Measurements from ENCODE around the gene IFIT2. TPM values are rescaled to one million over a fixed set of nuclear protein-coding genes. Genes with fewer than 3 reads are reported as not detected.

IFIT2 gene
- total RNA-seq, 4 donors from 2014 or later, result 0.67 to 2.2 (median 1.9) TPM

DNA sequence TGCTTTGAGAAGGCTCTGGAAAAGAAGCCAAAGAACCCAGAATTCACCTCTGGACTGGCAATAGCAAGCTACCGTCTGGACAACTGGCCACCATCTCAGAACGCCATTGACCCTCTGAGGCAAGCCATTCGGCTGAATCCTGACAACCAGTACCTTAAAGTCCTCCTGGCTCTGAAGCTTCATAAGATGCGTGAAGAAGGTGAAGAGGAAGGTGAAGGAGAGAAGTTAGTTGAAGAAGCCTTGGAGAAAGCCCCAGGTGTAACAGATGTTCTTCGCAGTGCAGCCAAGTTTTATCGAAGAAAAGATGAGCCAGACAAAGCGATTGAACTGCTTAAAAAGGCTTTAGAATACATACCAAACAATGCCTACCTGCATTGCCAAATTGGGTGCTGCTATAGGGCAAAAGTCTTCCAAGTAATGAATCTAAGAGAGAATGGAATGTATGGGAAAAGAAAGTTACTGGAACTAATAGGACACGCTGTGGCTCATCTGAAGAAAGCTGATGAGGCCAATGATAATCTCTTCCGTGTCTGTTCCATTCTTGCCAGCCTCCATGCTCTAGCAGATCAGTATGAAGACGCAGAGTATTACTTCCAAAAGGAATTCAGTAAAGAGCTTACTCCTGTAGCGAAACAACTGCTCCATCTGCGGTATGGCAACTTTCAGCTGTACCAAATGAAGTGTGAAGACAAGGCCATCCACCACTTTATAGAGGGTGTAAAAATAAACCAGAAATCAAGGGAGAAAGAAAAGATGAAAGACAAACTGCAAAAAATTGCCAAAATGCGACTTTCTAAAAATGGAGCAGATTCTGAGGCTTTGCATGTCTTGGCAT lies 4.8 kb downstream of the IFIT2 start:
- 84 to 88% methylated on average over 13 of the region's 13 CpGs for WGBS, 2 donors
- intact Hi-C loops (cut with DNase I; ENCODE audit: low total_unique reads), result no loop called here
- H3K4me3 ChIP-seq (ENCODE audit: low read depth, poor library complexity, severe bottlenecking), result no peak overlapping the region
- no peak for DNase-seq (ENCODE audit: low spot score in 2 of 2)
- TF ChIP-seq POLR2A (IDR thresholded peaks at IDR 0.05), result no peak
- TF ChIP-seq, protein P1, sequence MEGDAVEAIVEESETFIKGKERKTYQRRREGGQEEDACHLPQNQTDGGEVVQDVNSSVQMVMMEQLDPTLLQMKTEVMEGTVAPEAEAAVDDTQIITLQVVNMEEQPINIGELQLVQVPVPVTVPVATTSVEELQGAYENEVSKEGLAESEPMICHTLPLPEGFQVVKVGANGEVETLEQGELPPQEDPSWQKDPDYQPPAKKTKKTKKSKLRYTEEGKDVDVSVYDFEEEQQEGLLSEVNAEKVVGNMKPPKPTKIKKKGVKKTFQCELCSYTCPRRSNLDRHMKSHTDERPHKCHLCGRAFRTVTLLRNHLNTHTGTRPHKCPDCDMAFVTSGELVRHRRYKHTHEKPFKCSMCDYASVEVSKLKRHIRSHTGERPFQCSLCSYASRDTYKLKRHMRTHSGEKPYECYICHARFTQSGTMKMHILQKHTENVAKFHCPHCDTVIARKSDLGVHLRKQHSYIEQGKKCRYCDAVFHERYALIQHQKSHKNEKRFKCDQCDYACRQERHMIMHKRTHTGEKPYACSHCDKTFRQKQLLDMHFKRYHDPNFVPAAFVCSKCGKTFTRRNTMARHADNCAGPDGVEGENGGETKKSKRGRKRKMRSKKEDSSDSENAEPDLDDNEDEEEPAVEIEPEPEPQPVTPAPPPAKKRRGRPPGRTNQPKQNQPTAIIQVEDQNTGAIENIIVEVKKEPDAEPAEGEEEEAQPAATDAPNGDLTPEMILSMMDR (IDR thresholded peaks at IDR 0.05), result no peak

DNA sequence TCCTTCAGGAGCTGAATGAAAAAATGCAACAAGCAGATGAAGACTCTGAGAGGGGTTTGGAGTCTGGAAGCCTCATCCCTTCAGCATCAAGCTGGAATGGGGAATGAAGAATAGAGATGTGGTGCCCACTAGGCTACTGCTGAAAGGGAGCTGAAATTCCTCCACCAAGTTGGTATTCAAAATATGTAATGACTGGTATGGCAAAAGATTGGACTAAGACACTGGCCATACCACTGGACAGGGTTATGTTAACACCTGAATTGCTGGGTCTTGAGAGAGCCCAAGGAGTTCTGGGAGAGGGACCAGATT lies 5.4 kb downstream of the IFIT2 start:
- intact Hi-C loops (cut with DNase I; ENCODE audit: low total_unique reads), result no loop called here
- TF ChIP-seq POLR2A (IDR thresholded peaks at IDR 0.05), result no peak
- TF ChIP-seq, protein P1 (IDR thresholded peaks at IDR 0.05), result no peak
- no peak for DNase-seq (ENCODE audit: low spot score in 2 of 2)

DNA sequence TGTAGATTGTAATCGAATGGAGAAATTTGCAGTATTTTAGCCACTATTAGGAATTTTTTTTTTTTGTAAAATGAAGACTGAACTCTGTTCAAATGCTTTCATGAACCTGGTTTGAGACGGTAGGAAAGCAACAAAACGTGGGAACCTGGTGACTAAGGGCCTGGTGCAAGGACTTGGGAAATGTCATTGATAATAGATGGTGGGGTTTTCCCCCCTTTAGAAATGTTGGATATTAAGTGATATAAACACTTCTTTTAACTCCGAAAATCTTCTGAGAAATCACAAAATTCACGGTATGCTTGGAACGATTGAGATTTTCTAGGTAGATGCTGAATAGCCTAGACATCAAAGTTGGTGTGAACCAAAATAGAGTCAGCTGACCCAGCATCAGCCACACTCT lies 6.4 kb downstream of the IFIT2 start:
- WGBS, 2 donors, result 95 to 99% methylated on average over 6 of the region's 6 CpGs
- H3K4me3 ChIP-seq (ENCODE audit: low read depth, poor library complexity, severe bottlenecking), result no peak overlapping the region
- intact Hi-C loops (cut with DNase I; ENCODE audit: low total_unique reads), result no loop called here
- DNase-seq (ENCODE audit: low spot score in 2 of 2), result no peak
- TF ChIP-seq, protein P1 (IDR thresholded peaks at IDR 0.05), result no peak
- no peak for TF ChIP-seq POLR2A (IDR thresholded peaks at IDR 0.05)

More for the DNA sequence above, 5.4 kb downstream of the IFIT2 start:
- no peak overlapping the region for H3K4me3 ChIP-seq (ENCODE audit: low read depth, poor library complexity, severe bottlenecking)

DNA sequence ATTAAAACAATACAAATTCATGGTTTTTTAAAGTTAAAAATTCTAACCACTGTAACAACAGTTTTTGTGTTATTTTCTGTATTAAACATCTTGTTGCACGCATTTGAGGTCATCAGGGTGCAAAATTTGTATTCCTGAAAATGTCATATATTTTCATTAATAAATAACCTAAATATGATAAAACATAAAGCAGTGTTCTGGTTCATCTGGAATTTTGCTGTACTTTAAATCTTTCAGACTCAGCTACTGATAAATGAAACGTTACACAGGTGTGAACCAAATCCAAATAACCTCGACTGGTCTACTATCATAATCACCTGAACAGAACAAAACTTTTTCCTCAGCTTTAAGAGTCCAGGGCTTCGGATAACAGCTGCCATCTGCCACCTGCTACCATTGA lies 6.9 kb downstream of the IFIT2 start:
- intact Hi-C loops (cut with DNase I; ENCODE audit: low total_unique reads), result no loop called here
- no peak for TF ChIP-seq POLR2A (IDR thresholded peaks at IDR 0.05)
- TF ChIP-seq, protein P1 (IDR thresholded peaks at IDR 0.05), result no peak
- DNase-seq (ENCODE audit: low spot score in 2 of 2), result no peak
- H3K4me3 ChIP-seq (ENCODE audit: low read depth, poor library complexity, severe bottlenecking), result no peak overlapping the region
- WGBS, 2 donors, result 91 to 96% methylated on average over 4 of the region's 4 CpGs

DNA sequence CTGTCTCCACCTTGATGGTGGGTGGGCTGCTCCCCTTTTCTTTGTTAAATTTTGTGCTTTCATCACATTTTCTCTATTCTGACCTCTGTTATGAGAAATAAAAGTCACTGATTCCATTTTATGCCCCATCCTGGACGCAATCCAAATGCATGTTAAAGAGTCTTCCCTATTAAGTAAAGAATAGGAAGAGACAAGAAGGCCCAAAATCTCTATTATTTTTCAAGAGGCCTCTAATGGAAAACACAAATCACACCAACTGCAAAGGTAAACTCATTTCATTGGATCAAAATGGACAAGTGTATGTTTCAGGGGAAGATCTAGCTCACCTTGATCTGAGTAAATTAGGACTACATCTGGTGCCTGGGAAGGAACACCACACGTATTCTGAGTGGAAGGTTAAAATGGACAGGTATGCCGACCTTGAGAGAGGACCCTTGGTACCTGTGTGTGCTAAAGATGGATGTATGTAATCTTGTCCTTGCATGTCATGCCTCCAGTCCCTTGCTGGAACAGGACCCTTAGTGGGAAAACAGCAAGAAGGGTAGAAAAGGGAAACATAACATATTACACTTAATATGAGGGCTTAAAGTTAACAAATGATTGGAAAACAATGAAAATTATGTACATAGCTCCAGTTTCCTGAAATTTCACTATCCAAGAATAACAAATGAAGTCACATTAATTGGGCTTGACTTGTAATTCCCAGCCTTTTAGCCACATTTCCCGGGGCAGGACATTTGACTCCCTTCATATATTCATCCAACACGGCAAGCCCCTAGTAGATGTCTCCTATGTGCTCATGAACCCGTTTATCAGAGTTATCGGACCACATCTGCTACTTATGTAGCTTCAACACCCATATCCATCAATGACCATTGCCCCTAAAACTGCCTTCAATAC lies 7.6 kb downstream of the IFIT2 start:
- DNase-seq (ENCODE audit: low spot score in 2 of 2), result no peak
- intact Hi-C loops (cut with DNase I; ENCODE audit: low total_unique reads), result no loop called here
- H3K4me3 ChIP-seq (ENCODE audit: low read depth, poor library complexity, severe bottlenecking), result no peak overlapping the region
- WGBS, 2 donors, result 91 to 93% methylated on average over 7 of the region's 7 CpGs
- TF ChIP-seq, protein P1 (IDR thresholded peaks at IDR 0.05), result no peak
- no peak for TF ChIP-seq POLR2A (IDR thresholded peaks at IDR 0.05)
